Lower leg skin (tissue), 4 donors: ENCODE data around the gene EML2. TPM values are rescaled to one million over a fixed set of nuclear protein-coding genes. Genes with fewer than 3 reads are reported as not detected.
A peak's percentile ranks its signal among the peaks of the same experiment; 100 is the strongest.
"Not testable (repeated sequence)": the region's sequence is repeated elsewhere in the genome, so short reads cannot be mapped to it uniquely, and the experiment has no call there.

Experiments
- DNase-seq, 2 donors: peaks; one replicate each; pipeline ENCODE4 v3.0.0-alpha.2; 2019; ENCODE audit warnings: low spot score in 2 of 2
- H3K4me3 ChIP-seq: fragments of 200-600 bp; sonication (generic); 2 replicates; pipeline ENCODE4 v1.5.1; 2017; ENCODE audit warnings: mild to moderate bottlenecking, low read depth; ENCODE audit not compliant: poor library complexity, severe bottlenecking
- POLR2A ChIP-seq, 2 donors: fragments of 450-650 bp; IDR thresholded peaks; one replicate each; pipeline ENCODE4 v1.6.1; 2016 to 2017; ENCODE audit warnings: antibody characterized with exemption in 2 of 2, mild to moderate bottlenecking in 1 of 2, moderate library complexity in 1 of 2
- WGBS, 2 donors: methylation state at CpG; one replicate each; pipeline ENCODE4 v1.1.5; 2018; 5-methylcytosine and 5-hydroxymethylcytosine counted together
- intact Hi-C: fragments of 100-400 bp; cut with DNase I; formaldehyde crosslinking; loops from one replicate; pipeline ENCODE4 v1.15.0; 2023; ENCODE audit warnings: low total_unique reads
- total RNA-seq, 4 donors: library from RNA; depleted of rRNA; stranded (reverse); fragments of >200 nt; gene quantifications; one replicate each; pipeline ENCODE4 v1.1.0, GENCODE V29; 2016
- TF ChIP-seq, protein P1 (sequence below), 3 donors: fragments of 450-650 bp; IDR thresholded peaks; one replicate each; pipeline ENCODE4 v1.5.1; 2016; ENCODE audit warnings: antibody characterized with exemption in 3 of 3, mild to moderate bottlenecking in 3 of 3, moderate library complexity in 2 of 3

EML2 gene
- total RNA-seq, 4 donors from 2014 or later, result 85.6 to 101 (median 89.4) TPM

- WGBS, 2 donors, result 49% methylated on average over 26 to 27 of the region's 27 CpGs
- H3K4me3 ChIP-seq, result no peak overlapping the region
- TF ChIP-seq, protein P1, sequence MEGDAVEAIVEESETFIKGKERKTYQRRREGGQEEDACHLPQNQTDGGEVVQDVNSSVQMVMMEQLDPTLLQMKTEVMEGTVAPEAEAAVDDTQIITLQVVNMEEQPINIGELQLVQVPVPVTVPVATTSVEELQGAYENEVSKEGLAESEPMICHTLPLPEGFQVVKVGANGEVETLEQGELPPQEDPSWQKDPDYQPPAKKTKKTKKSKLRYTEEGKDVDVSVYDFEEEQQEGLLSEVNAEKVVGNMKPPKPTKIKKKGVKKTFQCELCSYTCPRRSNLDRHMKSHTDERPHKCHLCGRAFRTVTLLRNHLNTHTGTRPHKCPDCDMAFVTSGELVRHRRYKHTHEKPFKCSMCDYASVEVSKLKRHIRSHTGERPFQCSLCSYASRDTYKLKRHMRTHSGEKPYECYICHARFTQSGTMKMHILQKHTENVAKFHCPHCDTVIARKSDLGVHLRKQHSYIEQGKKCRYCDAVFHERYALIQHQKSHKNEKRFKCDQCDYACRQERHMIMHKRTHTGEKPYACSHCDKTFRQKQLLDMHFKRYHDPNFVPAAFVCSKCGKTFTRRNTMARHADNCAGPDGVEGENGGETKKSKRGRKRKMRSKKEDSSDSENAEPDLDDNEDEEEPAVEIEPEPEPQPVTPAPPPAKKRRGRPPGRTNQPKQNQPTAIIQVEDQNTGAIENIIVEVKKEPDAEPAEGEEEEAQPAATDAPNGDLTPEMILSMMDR (IDR thresholded peaks at IDR 0.05), result no peak
- no peak for TF ChIP-seq POLR2A (IDR thresholded peaks at IDR 0.05)
- peak; percentile 77 to 90 for DNase-seq
- intact Hi-C loops, result no loop called here
Observed at GRCh38 chr19:45632468-45633196, 6.6 kb downstream of the EML2 start.

DNA sequence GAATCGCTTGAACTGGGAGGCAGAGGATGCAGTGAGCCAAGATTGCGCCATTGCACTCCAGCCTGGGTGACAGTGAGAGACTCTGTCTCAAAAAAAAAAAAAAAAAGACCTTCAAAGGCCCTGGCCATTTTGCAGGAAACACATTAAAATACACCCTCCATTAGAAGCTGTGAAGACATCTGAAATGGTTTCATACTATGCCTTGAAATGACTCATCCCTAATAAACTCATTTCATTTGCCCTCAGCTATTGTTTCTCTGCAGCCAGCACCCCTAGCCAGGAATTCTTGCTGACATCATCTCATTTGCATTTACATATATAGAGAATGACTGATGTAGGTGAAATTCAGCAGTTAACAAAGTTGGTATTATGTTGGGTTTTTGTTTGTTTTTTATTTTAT lies 8.7 kb downstream of the EML2 start:
- TF ChIP-seq, protein P1 (IDR thresholded peaks at IDR 0.05), result no peak
- TF ChIP-seq POLR2A (IDR thresholded peaks at IDR 0.05), result no peak
- 62 to 69% methylated on average over 2 of the region's 2 CpGs for WGBS, 2 donors
- intact Hi-C loops, result no loop called here
- no peak for DNase-seq
- H3K4me3 ChIP-seq, result no peak overlapping the region

- WGBS, 2 donors, result 79 to 92% methylated on average over 4 of the region's 4 CpGs
- no peak for TF ChIP-seq POLR2A (IDR thresholded peaks at IDR 0.05)
- TF ChIP-seq, protein P1 (IDR thresholded peaks at IDR 0.05), result no peak
- no peak for DNase-seq
- intact Hi-C loops, result no loop called here
- H3K4me3 ChIP-seq, result no peak overlapping the region
Observed at GRCh38 chr19:45629704-45630103, 9.5 kb downstream of the EML2 start.

- DNase-seq, intact Hi-C loops: not testable (repeated sequence)
- WGBS, 2 donors, result 94 to 98% methylated on average over 7 of the region's 7 CpGs
Observed at GRCh38 chr19:45628219-45628618, 11.0 kb downstream of the EML2 start.

DNA sequence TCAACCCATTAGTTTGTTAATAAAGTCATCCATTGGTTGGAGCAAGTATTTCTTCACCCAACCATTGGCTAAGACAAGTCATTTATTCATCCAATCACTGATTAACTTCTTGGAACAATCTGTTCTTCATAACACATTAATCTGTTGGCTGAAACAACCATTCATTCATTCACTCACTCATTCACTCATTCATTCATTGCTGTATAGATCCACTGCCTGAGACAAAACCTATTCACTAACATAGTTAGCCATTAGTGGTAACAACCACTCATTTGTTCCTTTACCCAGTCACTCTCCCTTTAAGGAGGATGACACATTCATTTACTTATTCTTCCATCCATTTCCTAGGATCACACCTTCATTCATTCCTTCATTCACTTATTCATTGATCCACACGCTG lies 15.2 kb downstream of the EML2 start:
- TF ChIP-seq, protein P1 (IDR thresholded peaks at IDR 0.05), result no peak
- TF ChIP-seq POLR2A (IDR thresholded peaks at IDR 0.05), result no peak
- no peak overlapping the region for H3K4me3 ChIP-seq
- DNase-seq, result no peak
- 88 to 91% methylated on average over 1 of the region's 1 CpG for WGBS, 2 donors
- intact Hi-C loops, result no loop called here

More at GRCh38 chr19:45628219-45628618, 11.0 kb downstream of the EML2 start:
- H3K4me3 ChIP-seq, result not testable (repeated sequence)

DNA sequence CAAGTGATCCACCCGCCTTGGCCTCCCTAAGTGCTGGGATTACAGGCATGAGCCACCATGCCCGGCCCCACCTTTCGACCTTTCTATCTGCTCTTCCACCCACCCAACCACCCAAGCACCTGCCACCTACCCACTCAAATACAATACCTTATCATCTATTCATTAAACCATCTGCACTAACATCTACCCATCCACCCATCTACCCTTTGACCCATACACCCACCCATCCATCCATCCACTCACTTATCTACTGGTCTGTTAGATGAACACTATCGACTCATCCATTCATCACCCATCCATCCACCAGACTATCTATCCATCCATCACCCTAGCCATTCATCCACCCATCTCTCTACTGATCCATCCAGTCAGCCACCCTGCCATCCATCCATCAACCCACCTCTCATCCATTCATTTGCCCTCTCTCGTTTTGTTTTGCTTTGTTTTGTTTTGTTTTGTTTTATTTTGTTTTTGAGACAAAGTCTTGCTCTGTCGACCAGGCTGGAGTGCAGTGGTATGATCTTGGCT lies 17.2 kb downstream of the EML2 start:
- intact Hi-C loops, result no loop called here
- TF ChIP-seq, protein P1 (IDR thresholded peaks at IDR 0.05), result no peak
- no peak for TF ChIP-seq POLR2A (IDR thresholded peaks at IDR 0.05)
- WGBS, 2 donors, result 91 to 93% methylated on average over 6 of the region's 6 CpGs
- DNase-seq, result no peak
- no peak overlapping the region for H3K4me3 ChIP-seq
